ENCODE measurements around the gene REEP3.

- TF ChIP-seq CTCF (IDR thresholded peaks at IDR 0.05; ENCODE audit: low read length) = no peak
- TF ChIP-seq EZH2 (IDR thresholded peaks at IDR 0.05; ENCODE audit: borderline replicate concordance, low read length) = no peak
Measured at GRCh38 chr10:63583909-63584724, 62.9 kb downstream of the REEP3 start.
